SKM-1 treated with dmso at 0.1 percent for 144 hours (cell line): ENCODE results near the gene TP73.
"Not testable (repeated sequence)": the region's sequence is repeated elsewhere in the genome, so short reads cannot be mapped to it uniquely, and the experiment has no call there.

Experiments used
- DNase-seq: peaks from one replicate; lab custom pipeline; 2025; ENCODE audit not compliant: unreplicated experiment; lab: John Stamatoyannopoulos, UW

TP73 gene

GRCh38 chr1:3618531-3618880, 33.8 kb upstream of the TP73 start:
- no peak for DNase-seq

GRCh38 chr1:3618881-3619671, 33.2 kb upstream of the TP73 start:
- DNase-seq = peak; percentile 51

- DNase-seq = no peak
Measured at GRCh38 chr1:3620708-3621107, 31.6 kb upstream of the TP73 start.

GRCh38 chr1:3621151-3621671, 31.1 kb upstream of the TP73 start:
- not testable (repeated sequence) for DNase-seq

- DNase-seq = not testable (repeated sequence)
Measured at GRCh38 chr1:3622102-3622501, 30.2 kb upstream of the TP73 start.

- DNase-seq = no peak
Measured at GRCh38 chr1:3623441-3624199, 28.7 kb upstream of the TP73 start.

- DNase-seq = peak; percentile 96
Measured at GRCh38 chr1:3624200-3625136, 27.8 kb upstream of the TP73 start, which contains the start of gene TPRG1L. TPRG1L (plus strand) TSS chr1:3625015; CDS start chr1:3625073, 58 bp downstream.

GRCh38 chr1:3625151-3625907, 27.0 kb upstream of the TP73 start:
- DNase-seq = no peak

GRCh38 chr1:3626025-3626424, 26.3 kb upstream of the TP73 start:
- no peak for DNase-seq

GRCh38 chr1:3627515-3628253, 24.6 kb upstream of the TP73 start:
- no peak for DNase-seq

- DNase-seq = no peak
Measured at GRCh38 chr1:3628445-3628844, 23.9 kb upstream of the TP73 start.

GRCh38 chr1:3629561-3630160, 22.7 kb upstream of the TP73 start:
- no peak for DNase-seq

GRCh38 chr1:3630161-3630611, 22.1 kb upstream of the TP73 start:
- no peak for DNase-seq

GRCh38 chr1:3630914-3631313, 21.4 kb upstream of the TP73 start:
- DNase-seq = no peak

GRCh38 chr1:3631320-3632260, 20.7 kb upstream of the TP73 start:
- no peak for DNase-seq

GRCh38 chr1:3632298-3632697, 20.0 kb upstream of the TP73 start:
- DNase-seq = no peak

GRCh38 chr1:3632716-3633343, 19.5 kb upstream of the TP73 start:
- DNase-seq = no peak
